Right renal cortex interstitium (tissue), 3 donors: Measurements from ENCODE around the gene TBX5. TPM values are rescaled to one million over a fixed set of nuclear protein-coding genes. Genes with fewer than 3 reads are reported as not detected.

Source experiments
- DNase-seq, 3 donors: peaks; one replicate each; pipeline ENCODE4 v3.0.0-alpha.2; 2013; ENCODE audit warnings: low read depth in 3 of 3, low spot score in 2 of 3
- polyA plus RNA-seq, 3 donors: library from polyadenylated mRNA; unstranded; fragments of 120-200 nt; gene quantifications; one replicate each; pipeline ENCODE4 v1.2.1, GENCODE V29; 2013; ENCODE audit not compliant: insufficient read length in 3 of 3

Gene TBX5
- polyA plus RNA-seq, 3 donors = 0.06 to 0.07 TPM; not detected in 1

DNA sequence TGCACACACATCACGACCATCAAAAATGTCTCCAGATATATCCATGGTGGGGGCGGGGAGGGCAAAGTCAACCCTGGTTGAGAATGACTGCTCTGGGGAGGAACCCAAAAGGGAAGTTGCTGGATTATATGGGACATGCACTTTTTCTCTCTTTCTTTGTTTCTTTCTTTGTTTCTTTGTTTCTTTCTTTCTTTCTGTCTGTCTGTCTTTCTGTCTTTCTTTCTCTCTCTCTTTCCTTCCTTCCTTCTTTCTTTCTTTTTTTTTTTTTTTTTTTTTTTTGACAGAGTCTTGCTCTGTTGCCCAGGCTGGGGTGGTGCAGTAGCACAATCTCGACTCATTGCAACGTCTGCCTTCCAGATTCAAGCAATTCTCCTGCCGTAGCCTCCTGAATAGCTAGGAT, 71.5 kb downstream of the TBX5 start:
- no peak for DNase-seq

DNA sequence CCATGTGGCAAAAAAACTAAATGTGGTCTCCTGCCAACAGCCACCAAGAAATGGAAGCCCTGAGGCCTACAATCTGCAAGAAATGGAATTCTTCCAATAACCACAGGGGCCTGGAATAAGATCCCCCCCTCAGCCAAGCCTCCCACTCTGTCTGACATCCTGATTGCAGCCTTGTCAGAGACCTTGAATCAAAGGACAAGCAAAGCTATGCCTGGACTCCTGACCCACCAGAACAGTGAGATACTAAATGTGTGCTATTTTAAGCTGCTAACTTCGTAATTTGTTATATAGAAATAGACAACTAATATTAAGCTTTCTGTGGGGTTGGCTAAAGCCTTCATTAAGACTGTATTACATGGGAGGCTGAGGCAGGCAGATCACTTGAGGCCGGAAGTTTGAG, 77.7 kb downstream of the TBX5 start:
- no peak for DNase-seq

DNA sequence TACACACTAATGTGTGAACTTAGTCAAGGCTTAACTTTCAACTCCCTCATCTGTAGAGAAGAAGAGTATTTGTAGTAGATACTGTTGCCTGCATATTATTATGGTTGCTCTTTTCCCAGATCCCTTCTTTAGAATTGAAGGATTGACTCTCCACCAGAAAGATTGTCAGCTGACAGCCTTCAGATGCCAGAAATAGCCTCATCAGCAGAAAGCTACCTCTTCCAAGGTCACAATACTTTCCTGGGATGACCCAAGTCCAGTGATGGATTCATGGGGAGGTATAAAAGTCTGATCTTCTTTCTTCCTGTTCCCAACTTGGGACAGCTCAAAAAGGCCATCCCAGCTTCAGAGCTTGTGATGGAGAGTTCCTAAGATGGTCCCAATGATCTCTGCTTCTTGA, 78.2 kb downstream of the TBX5 start:
- no peak for DNase-seq

DNA sequence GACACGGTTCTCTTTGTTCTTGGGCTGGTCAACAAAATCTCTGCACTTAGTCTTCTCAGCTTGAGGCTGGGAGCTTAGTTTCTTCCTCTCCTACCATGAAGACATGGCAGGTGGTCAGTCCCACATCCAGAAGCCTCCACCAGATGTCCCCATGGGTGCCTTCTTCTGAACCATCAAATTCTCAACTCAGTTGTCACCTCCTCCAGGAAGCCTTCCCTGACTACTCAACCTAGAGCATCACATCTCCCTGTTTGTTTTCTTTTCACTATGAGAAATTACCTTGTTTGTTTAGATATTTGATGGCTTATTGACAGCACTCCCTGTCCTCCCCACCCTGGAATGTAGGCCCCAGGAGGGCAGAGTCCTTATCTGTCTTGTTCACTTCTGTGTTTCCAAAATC, 84.4 kb downstream of the TBX5 start:
- DNase-seq = no peak

DNA sequence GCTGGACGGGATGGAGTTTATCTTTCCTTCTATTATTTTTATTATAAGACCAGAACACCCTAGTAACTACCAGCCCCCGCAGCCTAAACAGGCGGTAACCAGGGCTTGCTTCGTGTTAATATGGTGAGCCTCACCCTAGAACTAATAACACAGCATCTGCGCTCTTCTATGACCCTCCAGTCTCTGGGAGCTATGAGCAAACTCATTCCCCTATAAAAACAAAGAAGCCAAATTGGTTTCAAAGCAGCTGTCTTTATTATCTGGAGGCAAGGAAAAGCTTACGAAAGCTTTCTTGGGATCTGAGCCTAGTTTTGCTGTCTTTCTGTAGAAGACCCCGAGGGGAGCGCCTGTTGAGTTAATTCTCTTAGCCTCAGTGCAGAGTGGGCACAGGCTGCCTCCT, 85.0 kb downstream of the TBX5 start:
- no peak for DNase-seq

DNA sequence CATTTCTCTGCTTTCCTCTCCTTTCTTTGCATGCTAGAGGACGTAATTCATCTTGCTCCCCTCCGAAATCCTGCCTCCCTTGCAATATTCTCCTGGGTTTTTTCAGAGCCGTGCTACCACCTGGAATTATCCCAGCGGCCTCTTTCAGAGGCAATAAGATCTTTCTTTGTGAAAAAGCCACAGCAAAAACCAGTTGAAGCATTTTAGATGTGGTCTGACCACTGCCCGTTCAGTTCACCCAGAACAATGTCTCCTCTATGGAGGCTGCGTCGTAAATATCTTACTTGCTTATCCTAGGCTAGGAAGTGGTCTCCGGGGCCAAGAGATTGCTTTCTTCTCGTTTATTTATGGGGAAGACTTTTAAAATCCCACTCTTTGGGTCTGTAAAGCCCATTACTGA, 85.8 kb downstream of the TBX5 start:
- no peak for DNase-seq

DNA sequence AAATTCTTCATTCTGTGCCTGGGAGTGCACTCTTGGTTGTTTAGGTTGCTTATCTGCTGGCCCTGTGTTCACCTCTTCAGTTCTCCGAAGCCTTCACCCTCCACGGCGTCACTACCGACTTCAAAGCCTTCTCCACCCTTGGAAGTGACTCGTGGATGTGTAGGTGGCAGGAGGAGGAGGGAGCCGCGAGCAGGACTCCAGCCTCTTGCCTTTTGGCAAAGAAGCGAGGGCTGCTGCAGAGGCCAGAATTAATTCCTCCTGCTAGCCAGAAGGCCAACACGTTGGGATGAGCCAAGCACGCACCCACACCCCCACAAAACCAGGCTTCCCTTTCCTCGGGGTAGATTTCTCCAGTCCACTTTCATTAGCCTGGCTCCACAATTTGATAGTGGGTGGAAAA, 86.5 kb downstream of the TBX5 start:
- DNase-seq = no peak

DNA sequence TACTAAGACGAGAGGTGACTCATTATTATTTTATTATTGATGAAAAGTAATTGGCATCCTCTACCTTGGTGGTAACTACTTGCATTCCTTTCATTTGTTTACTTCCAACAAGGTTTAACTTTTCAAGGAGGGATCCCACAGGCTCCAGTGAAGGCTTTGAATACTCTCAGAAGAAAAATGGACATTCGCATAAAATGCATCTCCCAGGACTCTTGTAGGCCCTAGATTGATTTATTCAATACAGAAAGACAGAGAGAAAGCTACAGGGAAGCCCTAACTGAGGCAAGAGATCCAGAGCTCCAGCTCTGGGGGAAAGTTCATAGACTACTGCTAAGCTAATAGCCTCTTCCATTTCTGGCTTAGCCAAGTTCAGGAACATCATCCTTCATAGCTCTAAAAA, 87.0 kb downstream of the TBX5 start:
- no peak for DNase-seq

DNA sequence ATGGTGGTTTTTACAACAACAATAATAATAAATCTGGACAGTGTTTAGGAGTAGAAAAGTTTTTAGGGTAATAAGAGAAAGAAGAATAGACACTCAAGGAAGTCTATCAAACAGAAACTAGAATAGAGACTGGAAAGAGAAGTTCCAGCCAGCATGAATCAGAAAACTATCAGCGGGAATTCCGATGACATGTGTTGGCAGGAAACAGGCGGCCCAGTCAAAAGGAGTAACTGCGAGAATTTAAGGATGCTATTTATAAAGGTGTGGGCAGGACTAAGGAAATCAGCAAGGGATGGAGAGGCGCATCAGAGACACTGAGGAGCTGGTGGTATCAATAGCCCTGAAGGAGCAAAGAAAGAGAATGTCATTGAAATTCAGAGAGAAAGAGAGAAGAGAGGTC, 89.9 kb downstream of the TBX5 start:
- DNase-seq = no peak

DNA sequence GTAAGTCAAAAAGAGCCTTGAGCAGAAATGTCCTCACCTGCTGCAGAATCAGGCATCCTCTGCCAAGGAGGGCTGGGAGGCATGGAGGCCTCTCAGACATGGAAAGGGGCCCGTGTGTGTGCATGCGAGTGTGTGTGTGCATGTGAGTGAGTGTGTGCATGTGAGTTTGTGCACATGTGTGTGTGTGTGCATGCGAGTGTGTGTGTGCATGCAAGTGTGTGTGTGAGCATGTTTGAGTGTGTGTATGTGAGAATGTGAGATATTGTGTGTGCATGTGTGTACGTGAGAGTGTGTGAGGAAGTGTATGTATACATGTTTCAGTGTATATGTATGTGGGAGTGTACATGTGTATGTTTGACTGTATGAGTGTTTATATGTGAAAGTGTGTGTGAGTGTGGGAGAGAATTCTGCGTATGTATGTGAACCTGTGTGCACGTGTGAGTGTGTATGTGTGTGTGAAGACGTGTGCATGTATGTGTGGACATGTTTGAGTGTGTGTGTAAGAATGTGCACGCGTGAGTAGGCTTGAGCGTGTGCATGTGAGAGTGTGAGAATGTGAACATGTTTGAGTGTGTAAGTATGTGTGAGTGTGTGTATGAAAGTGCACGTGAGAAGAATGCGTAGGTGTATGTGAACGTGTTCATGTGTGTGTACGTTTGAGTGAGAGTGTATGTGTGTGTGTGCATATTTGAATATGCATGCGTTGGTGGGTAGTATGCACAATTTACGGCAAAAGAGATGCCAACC, 90.8 kb downstream of the TBX5 start:
- DNase-seq = no peak

DNA sequence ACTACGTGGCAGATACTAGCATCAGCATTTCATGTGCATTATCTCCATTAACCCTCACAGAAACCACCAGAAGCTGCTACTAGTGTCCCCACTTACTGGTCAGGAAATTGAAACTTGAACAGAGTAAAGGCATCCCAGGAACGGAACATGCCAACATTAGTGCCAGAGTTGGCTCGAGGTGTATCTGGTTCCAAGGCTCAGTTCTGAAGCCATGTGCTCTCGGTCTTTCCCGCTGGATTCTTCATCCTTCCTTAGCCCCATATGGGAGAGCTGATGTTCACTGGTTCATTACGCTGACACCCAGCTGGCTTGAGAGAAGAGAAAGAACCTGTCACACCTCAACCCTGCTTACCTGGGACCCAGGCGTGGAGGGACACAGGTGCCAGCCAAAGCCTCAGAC, 91.5 kb downstream of the TBX5 start:
- DNase-seq = no peak

DNA sequence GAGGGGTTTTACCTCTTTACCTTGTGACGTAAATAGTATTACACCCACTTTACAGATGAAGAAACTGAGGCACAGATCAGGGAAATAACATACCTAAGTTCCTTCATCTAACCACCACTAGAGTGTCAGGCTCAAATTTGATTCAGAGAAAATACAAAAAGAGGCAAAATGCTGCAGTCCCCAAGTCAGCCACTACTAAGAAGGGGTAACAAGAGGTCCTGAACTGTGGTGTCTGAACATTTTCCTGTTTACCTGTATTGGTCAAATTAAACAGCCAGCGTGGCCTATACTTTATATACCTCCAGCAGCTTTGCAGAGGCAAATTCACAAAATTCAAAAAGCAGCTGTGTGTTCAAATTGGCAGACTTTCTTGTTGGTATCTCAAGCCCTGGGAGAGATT, 92.0 kb downstream of the TBX5 start:
- DNase-seq = no peak

DNA sequence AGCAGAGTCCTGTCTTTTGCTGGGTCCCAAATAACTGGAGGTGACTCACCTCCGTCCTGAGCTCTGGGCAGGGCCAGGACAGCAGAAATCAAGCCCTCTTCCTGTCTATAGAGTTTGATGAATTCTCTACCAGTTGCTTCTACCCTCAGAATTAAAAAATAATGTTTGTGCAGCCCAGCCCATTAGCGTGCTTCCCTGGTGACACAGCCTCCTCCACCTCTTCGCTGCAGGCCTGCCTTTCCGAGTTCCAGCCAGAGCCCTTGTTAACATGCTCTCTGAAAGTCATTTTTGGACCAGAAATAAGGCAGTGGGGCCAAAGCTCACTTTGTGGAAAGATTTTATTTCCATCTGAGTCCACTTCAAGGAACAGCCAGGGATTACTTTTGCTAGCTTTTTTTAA, 94.0 kb downstream of the TBX5 start:
- DNase-seq = no peak

DNA sequence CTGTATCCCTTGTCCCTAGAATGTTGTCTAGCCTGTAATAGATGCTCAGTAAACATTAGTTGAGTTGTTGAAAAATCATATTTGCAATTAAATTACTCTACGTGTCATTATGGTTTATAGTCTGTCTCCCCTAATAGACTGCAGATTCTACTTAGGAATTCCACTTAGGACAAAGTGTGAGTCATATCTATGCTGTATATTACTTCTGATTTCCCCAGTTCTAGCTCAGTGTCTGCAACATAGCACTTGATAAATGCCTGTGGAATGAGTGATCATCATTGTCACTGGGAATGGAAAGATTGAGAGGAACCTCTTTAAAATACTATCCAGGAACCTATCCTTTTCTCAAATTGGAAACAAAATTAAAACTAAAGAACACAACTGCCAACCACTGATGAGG, 99.3 kb downstream of the TBX5 start:
- no peak for DNase-seq

DNA sequence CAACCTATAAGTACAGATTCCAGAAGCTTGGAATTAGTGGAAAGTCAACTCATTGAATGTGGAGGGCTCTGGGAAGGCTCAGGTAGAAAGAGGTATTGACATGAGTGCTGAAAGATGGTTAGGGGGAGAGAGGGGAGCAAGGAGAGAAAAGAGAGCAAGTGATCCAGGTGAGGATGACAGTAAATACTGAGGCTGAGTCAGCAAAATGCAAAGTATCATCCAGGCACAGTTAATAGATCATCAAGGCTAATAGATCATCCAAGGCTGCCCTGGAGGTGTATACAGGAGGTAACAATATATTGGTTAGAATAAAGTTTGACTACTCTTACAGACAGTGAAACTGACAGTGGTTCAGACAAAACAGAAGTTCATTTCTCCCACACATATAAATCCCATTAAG, 100.5 kb downstream of the TBX5 start:
- DNase-seq = no peak
